ENCODE data around the gene SCD5.

SCD5 gene

GRCh38 chr4:82583897-82584587 is 214.6 kb downstream of the SCD5 start:
- DNase-seq: no peak

- no peak for DNase-seq
Observed at GRCh38 chr4:82579932-82580331, 218.7 kb downstream of the SCD5 start.
